ENCODE measurements around the gene SYNM. TPM values are rescaled to one million over a fixed set of nuclear protein-coding genes. Genes with fewer than 3 reads are reported as not detected.

The SYNM gene
- total RNA-seq, 1 experiment from 2014 or later, result 9.9 TPM

DNA sequence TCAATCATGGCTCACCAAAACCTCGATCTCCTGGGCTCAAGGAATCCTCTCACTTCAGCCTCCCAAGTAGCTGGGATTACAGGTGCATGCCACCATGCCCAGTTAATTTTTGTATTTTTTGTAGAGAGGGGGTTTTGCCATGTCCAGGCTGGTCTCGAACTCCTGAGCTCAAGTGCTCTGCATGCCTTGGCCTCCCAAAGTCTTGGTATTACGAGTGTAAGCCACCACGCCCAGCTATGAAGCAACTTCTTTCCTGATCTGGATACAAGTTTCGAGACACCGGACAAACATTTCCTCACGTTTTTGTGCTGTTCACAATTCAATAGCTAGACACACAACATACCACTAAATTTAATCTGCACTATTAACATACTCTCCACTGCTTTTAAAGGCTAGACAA lies 3.4 kb upstream of the SYNM start:
- Histone ChIP-seq H3K4me2 (ENCODE audit: low read length) (no peak overlapping the region), H3K4me1 (ENCODE audit: insufficient read depth, low read length) (peaks cover 3% of the 10 kb centered on the region; the same call in 1 of the 2 replicates), H3K9me3 (ENCODE audit: low read length) (no peaks in the 10 kb centered on the region), H3K79me2 (ENCODE audit: low read length) (peaks cover 9% of the 10 kb centered on the region), H3K27ac (ENCODE audit: low read length) (no peak overlapping the region), H4K20me1 (ENCODE audit: low read length) (no peaks in the 10 kb centered on the region), H3F3A (ENCODE audit: low read length, unreplicated experiment) (no peaks in the 10 kb centered on the region), H3K36me3 (ENCODE audit: low read depth, low read length) (no peaks in the 10 kb centered on the region), H3K9me2 (replicated peaks; ENCODE audit: low read length) (no peaks in the 10 kb centered on the region), H3K4me3 (ENCODE audit: low read length) (no peak overlapping the region), H2AFZ (ENCODE audit: low read length) (no peak overlapping the region), H3K9ac (ENCODE audit: low read length) (no peak overlapping the region), H3K27me3 (ENCODE audit: low read length) (no peaks in the 10 kb centered on the region)
- no TSS peak for BruUV-seq (replicated peaks)
- intact Hi-C loops (cut with micrococcal nuclease), result no loop called here
- ChIA-PET POLR2A (ENCODE audit: unreplicated experiment) (no interaction called here), CTCF (no interaction called here)
- ATAC-seq (no peak), DNase-seq (no peak)
- TF ChIP-seq EZH2phosphoT487 (IDR thresholded peaks at IDR 0.05; ENCODE audit: borderline replicate concordance, low read length) (no peak), EZH2 (IDR thresholded peaks at IDR 0.05; ENCODE audit: low read length, unreplicated experiment) (no peak)
- TF ChIP-seq, protein P1, sequence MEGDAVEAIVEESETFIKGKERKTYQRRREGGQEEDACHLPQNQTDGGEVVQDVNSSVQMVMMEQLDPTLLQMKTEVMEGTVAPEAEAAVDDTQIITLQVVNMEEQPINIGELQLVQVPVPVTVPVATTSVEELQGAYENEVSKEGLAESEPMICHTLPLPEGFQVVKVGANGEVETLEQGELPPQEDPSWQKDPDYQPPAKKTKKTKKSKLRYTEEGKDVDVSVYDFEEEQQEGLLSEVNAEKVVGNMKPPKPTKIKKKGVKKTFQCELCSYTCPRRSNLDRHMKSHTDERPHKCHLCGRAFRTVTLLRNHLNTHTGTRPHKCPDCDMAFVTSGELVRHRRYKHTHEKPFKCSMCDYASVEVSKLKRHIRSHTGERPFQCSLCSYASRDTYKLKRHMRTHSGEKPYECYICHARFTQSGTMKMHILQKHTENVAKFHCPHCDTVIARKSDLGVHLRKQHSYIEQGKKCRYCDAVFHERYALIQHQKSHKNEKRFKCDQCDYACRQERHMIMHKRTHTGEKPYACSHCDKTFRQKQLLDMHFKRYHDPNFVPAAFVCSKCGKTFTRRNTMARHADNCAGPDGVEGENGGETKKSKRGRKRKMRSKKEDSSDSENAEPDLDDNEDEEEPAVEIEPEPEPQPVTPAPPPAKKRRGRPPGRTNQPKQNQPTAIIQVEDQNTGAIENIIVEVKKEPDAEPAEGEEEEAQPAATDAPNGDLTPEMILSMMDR (conservative IDR thresholded peaks at IDR 0.05; ENCODE audit: low read depth, low read length), result no peak

DNA sequence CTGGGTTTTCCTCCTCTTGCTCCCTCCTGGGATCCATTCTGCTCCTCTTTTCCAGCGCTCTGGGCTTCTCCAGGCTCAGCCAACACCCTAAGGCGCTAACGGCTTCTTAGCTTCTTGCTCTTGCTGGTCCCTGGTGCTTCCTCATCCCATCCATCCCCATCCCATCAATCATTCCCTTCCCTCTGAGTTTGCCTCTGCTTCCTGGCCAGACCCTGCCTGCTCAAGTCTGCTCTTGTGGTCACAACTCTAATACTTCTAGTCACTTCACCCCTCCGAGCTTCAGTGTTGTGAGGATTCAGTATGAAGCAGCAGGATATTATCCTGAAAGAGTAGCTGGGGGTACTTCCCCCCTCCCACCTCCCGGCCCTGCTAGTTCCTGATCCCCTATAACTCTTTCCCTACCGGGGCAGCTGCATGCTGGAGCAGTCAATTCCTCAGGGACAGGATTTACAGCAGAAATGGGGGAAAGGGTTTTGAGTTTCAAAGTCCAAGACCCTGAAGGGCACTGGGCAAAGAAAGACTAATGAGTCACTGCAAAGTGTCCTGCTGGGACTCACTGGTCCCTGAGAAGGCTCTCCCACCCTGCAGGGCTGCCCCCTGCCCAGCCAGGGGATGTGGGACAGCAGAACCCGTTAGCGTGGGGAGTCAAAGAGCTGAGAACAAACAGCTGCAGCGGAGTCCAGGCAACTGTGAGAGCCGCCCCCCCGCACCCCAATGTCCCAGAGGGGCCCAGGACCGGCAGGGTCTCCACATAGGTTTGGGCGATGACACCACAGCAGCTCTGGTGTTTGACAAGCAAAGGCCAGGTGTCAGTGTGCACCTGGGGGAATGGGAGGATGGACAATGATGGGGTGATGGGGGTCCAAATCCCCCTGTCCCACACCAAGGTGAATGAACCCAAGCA lies 2.3 kb upstream of the SYNM start:
- BruUV-seq (replicated peaks), result no TSS peak
- no peak overlapping the region for H3K9ac ChIP-seq (ENCODE audit: low read length)
- no peaks in the 10 kb centered on the region for H3K9me2 ChIP-seq (replicated peaks; ENCODE audit: low read length)
- H3K9me3 ChIP-seq (ENCODE audit: low read length), result no peaks in the 10 kb centered on the region
- H3K4me3 ChIP-seq (ENCODE audit: low read length), result no peak overlapping the region
- H3F3A ChIP-seq (ENCODE audit: low read length, unreplicated experiment), result no peaks in the 10 kb centered on the region
- intact Hi-C loops (cut with micrococcal nuclease), result no loop called here
- no peak overlapping the region for H3K4me2 ChIP-seq (ENCODE audit: low read length)
- H2AFZ ChIP-seq (ENCODE audit: low read length), result no peak overlapping the region
- no peak overlapping the region for H3K27ac ChIP-seq (ENCODE audit: low read length)
- H3K27me3 ChIP-seq (ENCODE audit: low read length), result no peaks in the 10 kb centered on the region
- ATAC-seq (no peak), DNase-seq (no peak)
- H3K36me3 ChIP-seq (ENCODE audit: low read depth, low read length), result no peaks in the 10 kb centered on the region
- ChIA-PET CTCF (no interaction called here), POLR2A (ENCODE audit: unreplicated experiment) (no interaction called here)
- H3K79me2 ChIP-seq (ENCODE audit: low read length), result peaks cover 20% of the 10 kb centered on the region
- TF ChIP-seq, protein P1 (conservative IDR thresholded peaks at IDR 0.05; ENCODE audit: low read depth, low read length), result no peak
- TF ChIP-seq EZH2phosphoT487 (IDR thresholded peaks at IDR 0.05; ENCODE audit: borderline replicate concordance, low read length), result no peak
- no peak for TF ChIP-seq EZH2 (IDR thresholded peaks at IDR 0.05; ENCODE audit: low read length, unreplicated experiment)
- no peaks in the 10 kb centered on the region for H4K20me1 ChIP-seq (ENCODE audit: low read length)
- peaks cover 13% of the 10 kb centered on the region; the same call in 1 of the 2 replicates for H3K4me1 ChIP-seq (ENCODE audit: insufficient read depth, low read length)

DNA sequence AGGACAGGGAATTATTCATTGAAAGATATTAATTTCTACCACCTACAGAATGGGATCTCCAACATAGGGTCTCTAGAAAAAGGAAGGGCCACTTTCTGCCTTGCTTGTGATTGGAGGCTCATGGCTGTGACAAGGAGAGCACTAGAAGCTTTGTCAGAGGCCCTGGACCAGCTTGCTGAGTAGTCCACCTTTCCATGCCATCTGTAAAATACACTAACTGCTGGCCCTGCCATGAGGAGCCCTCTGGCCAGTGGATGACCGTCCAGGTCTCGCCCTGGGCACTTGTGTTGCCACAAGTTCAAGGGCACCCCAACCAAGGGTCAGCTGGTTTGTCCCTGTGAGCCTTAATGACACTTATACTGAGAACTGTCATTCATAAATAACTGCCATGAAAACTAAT lies 1.6 kb upstream of the SYNM start:
- intact Hi-C loops (cut with micrococcal nuclease), result no loop called here

More for the DNA sequence above, 1.6 kb upstream of the SYNM start:
- ChIA-PET CTCF (no interaction called here), POLR2A (ENCODE audit: unreplicated experiment) (no interaction called here)
- BruUV-seq (replicated peaks), result no TSS peak
- Histone ChIP-seq H3K79me2 (ENCODE audit: low read length) (peaks cover 22% of the 10 kb centered on the region), H4K20me1 (ENCODE audit: low read length) (no peaks in the 10 kb centered on the region), H3K4me1 (ENCODE audit: insufficient read depth, low read length) (peaks cover 15% of the 10 kb centered on the region; the same call in 1 of the 2 replicates), H3K9me2 (replicated peaks; ENCODE audit: low read length) (no peaks in the 10 kb centered on the region), H3K27me3 (ENCODE audit: low read length) (no peaks in the 10 kb centered on the region), H3F3A (ENCODE audit: low read length, unreplicated experiment) (no peaks in the 10 kb centered on the region), H3K9me3 (ENCODE audit: low read length) (no peaks in the 10 kb centered on the region), H3K4me2 (ENCODE audit: low read length) (no peak overlapping the region), H3K27ac (ENCODE audit: low read length) (no peak overlapping the region), H3K9ac (ENCODE audit: low read length) (no peak overlapping the region), H2AFZ (ENCODE audit: low read length) (no peak overlapping the region), H3K36me3 (ENCODE audit: low read depth, low read length) (no peaks in the 10 kb centered on the region), H3K4me3 (ENCODE audit: low read length) (no peak overlapping the region)
- TF ChIP-seq, protein P1 (conservative IDR thresholded peaks at IDR 0.05; ENCODE audit: low read depth, low read length), result no peak
- TF ChIP-seq EZH2phosphoT487 (IDR thresholded peaks at IDR 0.05; ENCODE audit: borderline replicate concordance, low read length) (no peak), EZH2 (IDR thresholded peaks at IDR 0.05; ENCODE audit: low read length, unreplicated experiment) (no peak)
- ATAC-seq (no peak), DNase-seq (no peak)
